ENCODE measurements around the gene TRPM3.

DNA sequence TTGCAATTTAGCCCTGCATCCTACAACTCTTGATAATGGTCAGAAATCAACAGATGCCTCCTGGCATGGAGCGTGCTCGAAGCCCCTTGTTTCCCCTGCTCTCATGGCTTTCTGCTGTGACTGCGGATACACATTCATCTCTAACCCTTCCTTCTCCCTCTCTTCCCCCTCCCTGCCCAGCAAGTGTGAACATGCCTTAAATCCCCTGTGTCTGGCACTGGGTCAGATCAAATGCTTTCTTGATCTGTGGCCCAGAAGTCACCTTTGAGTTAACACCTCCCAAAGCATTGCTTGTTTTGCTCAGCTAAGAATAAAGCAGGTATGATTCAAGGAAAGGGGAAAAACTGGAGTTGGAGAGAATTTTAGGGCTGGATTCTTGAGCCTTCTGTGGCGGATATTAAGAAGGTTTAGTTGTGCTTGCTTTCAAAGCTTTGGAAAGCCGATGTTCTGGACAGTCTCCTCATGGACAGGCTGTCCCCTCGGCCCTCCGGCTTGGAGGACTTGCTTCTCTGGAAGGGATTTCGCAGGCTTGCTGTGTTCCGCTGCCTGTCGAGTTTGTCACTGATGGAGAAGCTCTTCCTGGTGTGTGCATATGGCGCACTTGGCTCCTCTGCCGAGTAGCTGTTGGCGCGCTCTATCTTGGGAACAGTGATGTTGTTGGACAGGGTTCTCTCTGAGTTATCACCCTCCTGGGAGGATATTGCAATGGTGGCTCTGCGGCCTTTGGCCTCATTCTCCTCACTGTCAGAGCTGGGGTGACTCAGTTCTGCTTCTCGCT lies 585.7 kb downstream of the TRPM3 start:
- TF ChIP-seq, protein P1, sequence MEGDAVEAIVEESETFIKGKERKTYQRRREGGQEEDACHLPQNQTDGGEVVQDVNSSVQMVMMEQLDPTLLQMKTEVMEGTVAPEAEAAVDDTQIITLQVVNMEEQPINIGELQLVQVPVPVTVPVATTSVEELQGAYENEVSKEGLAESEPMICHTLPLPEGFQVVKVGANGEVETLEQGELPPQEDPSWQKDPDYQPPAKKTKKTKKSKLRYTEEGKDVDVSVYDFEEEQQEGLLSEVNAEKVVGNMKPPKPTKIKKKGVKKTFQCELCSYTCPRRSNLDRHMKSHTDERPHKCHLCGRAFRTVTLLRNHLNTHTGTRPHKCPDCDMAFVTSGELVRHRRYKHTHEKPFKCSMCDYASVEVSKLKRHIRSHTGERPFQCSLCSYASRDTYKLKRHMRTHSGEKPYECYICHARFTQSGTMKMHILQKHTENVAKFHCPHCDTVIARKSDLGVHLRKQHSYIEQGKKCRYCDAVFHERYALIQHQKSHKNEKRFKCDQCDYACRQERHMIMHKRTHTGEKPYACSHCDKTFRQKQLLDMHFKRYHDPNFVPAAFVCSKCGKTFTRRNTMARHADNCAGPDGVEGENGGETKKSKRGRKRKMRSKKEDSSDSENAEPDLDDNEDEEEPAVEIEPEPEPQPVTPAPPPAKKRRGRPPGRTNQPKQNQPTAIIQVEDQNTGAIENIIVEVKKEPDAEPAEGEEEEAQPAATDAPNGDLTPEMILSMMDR (tag by site-specific recombination; IDR thresholded peaks at IDR 0.05): no peak
- TF ChIP-seq ZNF24 (tag by site-specific recombination; IDR thresholded peaks at IDR 0.05): no peak
- TF ChIP-seq KLF16 (tag by site-specific recombination; IDR thresholded peaks at IDR 0.05): no peak
- TF ChIP-seq ZNF274 (IDR thresholded peaks at IDR 0.05; ENCODE audit: low read length): no peak
- no peak for TF ChIP-seq ZNF274 (tag by site-specific recombination; IDR thresholded peaks at IDR 0.05; ENCODE audit: borderline replicate concordance)
- TF ChIP-seq, protein P2, sequence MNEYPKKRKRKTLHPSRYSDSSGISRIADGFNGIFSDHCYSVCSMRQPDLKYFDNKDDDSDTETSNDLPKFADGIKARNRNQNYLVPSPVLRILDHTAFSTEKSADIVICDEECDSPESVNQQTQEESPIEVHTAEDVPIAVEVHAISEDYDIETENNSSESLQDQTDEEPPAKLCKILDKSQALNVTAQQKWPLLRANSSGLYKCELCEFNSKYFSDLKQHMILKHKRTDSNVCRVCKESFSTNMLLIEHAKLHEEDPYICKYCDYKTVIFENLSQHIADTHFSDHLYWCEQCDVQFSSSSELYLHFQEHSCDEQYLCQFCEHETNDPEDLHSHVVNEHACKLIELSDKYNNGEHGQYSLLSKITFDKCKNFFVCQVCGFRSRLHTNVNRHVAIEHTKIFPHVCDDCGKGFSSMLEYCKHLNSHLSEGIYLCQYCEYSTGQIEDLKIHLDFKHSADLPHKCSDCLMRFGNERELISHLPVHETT (tag by site-specific recombination; IDR thresholded peaks at IDR 0.05): no peak
- no peak for TF ChIP-seq ZNF350 (tag by site-specific recombination; IDR thresholded peaks at IDR 0.05)
